HG03097 (cell line): Measurements from ENCODE around the gene MAP2K2.

Source experiments
- ATAC-seq: cut with Tn5 transposase; IDR thresholded peaks from one replicate; pipeline ENCODE4 v1.9.1; 2021; ENCODE audit not compliant: unreplicated experiment, low FRiP score

MAP2K2 gene

DNA sequence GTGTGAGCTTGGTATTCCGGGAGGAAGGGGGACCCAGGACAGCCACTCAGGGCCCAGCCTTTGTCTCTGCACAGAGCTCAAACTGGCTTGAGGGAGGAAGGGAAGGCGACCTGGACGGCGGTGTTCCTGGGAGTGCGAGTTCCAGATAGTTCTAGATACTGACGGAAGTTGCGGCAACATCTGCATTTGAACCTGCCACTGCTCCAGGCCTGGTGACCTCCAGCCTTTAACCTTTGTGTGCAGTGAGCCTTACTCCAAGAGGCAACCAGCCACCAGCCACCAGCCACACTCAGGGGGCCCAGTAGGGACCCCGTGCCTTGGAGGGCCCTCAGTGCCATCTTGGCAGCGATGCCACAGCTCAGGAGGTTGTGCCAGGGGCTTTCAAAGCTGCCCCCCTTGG lies 41.8 kb downstream of the MAP2K2 start:
- ATAC-seq: no peak

DNA sequence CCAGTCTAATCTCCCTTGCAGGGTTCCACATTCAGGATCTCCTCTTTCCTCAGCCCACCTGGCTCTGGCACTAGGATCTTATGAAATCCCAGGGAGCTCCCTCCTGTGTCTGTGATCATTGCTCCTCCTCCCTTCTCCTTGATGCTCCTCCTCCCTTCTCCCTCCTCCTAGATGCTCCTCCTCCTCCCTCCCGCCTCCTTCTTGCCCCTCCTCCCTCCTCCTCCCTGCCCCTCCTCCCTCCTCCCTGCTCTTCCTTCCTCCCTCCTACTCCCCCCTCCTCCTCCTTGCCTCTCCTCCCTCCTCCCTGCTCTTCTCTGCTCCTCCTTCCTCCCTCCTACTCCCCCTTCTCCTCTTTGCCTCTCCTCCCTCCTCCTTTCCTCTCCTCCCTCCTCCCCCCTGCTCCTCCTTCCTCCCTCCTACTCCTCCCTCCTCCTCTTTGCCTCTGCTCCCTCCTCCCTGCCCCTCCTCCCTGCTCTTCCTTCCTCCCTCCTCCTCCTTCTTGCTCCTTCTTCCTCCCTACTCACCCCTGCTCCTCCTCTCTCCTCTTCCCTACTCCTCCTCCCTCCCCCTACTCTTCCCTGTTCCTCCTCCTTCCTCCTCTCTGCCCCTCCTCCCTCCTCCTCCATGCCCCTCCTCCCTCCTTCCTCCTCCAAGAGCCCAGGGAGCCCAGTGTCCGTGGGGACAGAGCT lies 42.3 kb downstream of the MAP2K2 start:
- no peak for ATAC-seq

DNA sequence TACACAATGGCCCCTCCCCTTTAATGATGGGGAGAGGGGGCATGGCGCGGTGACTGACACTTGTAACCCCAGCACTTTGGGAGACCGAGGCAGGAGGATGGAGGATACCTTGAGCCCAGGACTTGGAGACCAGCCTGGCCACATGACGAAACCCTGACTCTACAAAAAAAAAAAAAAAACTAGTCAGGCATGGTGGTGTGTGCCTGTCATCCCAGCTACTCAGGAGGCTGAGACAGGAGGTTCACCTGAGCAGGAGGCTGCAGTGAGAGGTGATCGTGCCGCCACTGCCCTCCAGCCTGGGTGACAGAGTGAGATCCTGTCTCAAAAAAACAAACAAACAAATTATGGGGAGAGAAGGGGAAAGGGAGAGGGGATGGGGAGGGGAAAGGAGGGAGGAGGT lies 43.4 kb downstream of the MAP2K2 start:
- ATAC-seq: no peak

DNA sequence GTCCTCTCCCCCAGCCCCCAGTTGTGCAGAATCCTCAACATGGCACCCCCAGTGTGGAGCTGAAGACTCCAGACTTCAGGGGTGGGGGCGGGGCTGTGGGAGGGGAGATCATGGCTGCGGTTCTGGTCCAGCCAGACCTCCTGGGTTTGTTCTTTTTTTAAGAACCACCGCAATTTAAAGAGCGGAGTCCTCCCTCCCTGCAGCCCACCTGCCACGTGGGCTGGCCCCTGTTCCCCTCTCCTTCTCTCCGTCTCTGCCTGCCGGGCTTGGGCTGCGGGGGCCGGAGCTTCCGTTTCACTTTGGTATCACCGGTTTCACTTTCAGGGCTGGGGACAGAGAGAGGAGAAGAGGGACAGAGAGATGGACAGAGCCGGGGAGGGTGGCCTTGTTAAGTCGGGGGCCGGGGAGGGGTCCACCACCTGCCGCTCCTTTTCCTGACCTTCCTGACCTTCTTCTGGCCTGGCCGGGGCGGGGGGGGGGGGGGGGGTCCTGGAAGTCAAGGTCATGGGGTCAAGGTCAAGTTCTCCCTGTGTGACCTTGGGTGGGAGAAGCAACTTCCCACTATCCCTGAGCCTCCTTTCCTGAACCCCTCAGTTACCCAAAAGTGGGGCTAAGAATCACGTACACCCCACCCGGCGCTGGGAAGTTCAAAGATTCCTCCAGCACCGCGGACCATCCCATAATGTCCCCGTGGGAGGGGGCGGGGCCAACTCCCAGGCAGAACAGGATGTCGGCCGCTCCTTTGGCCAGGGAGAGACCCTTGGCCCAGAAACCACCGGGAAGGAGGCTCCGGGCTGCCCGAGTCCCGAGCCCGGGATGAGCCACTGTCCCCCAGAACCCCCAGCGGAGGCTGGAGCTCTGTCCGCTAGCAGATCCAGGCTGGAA lies 45.9 kb downstream of the MAP2K2 start:
- no peak for ATAC-seq

DNA sequence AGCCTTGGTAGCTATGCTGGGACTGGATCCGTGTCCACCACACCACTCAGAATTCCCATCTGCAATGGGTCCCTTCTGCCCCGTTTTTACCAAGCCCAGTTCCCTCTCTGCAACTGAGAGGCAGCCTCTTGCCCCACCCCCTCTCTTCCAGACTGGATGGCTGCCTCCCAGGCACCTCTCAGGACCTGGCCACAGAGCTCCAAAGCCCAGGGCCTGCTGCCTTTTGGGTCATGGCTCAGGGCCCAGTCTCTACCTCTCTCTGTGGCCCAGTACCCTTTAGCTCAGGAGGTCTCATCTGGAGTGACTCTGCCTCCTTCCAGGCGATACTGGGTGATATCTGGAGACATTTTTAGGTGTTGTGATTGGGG lies 46.9 kb downstream of the MAP2K2 start:
- no peak for ATAC-seq

DNA sequence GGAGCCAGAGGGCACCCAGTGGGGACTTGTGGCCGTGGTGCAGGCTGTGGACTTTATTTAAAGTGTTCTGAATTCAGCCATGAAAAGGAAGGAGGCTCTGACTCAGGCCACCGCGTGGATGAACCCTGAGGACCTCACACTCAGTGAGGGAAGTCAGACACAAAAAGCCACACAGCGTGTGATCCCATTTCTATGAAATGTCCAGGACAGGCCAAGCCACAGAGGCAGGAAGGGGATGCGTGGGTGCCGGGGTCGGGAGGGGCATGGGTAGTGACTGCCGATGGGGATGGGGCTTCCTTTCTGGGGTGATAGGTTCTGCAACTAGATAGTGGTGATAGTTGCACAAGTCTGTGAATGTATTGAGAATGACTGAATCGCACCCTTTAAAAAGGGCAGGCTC lies 48.5 kb downstream of the MAP2K2 start:
- ATAC-seq: no peak

DNA sequence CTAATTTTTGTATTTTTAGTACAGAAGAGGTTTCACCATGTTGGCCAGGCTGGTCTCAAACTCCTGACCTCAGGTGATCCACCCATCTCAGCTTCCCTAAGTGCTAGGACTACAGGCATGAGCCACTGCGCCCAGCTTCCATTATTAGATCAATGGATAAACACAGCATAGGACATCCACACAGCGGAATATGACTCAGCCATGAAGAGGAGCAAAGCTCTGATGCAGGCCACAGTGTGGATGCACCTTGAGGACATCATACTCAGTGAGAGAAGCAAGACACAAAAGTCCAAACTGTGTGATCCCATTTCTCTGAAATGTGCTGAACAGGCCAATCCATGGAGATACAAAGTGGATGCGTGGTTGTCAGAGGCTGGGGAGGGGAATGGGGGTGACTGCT lies 52.3 kb downstream of the MAP2K2 start:
- no peak for ATAC-seq

DNA sequence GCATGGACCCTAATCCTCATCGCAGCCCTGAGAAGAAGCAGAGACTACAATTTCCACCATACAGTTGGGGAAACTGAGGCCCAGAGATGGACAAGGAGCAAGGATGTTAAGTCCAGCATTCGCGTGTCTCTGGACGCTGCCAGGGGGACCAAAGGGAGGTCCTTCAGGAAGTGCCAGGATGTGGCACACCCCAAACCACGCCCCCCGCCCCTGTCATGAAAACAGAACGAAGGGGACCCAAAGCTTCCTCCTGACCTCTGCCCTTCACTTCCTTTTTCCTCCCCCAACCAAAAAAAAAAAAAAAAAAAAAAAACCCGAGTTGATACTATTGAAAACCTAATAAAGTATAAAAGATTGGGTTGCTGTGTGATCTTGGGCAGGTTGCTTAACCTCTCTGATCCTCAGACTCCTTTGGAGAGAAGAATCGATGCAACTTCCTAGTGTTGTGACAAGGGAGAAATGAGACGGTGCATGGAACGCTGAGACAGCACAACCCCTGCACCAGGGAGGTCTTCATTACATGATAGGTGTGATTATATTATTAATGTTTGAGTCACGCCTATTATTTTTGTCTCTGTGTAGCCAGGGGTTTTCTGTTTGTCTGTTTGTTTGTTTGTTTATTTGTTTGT lies 54.5 kb downstream of the MAP2K2 start:
- no peak for ATAC-seq

DNA sequence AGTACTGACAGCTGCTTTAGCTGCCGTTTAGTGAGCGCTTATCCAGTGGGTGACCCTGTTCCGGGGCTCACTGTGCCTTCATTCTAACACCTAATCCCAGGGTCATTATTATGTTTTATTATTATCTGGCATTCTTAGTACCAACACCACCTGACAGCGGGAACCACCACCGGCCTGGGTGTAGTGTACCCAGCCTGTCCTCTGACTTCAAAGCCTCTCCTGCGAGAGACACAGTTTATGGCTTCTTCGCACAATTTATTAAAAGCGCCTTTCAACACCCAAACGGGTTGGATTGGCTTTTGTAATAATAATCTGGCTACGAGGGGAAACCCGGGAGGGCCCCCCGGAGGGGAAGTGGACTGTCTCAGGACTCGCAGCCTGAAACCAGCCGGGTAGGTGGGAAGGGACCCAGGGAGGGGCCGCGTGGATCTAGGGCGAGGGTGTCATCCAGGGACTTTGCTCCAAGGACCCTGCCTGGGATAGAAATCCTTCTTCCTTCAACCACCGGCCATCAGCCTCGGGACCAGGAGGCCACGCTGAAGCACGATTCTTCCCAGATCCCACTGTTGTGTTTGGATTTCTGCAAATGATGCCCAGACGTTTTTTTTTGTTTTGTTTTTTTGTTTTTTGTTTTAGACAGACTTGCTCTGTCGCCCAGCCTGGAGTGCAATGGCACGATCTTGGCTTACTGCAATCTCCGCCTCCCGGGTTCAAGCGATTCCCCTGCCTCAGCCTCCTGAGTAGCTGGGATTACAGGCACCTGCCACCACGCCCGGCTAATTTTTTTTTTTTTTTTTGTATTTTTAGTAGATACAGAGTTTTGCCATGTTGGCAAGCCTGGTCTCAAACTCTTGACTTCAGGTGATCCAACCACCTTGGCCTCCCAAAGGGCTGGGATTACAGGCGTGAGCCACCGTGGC lies 55.6 kb downstream of the MAP2K2 start:
- ATAC-seq: no peak

DNA sequence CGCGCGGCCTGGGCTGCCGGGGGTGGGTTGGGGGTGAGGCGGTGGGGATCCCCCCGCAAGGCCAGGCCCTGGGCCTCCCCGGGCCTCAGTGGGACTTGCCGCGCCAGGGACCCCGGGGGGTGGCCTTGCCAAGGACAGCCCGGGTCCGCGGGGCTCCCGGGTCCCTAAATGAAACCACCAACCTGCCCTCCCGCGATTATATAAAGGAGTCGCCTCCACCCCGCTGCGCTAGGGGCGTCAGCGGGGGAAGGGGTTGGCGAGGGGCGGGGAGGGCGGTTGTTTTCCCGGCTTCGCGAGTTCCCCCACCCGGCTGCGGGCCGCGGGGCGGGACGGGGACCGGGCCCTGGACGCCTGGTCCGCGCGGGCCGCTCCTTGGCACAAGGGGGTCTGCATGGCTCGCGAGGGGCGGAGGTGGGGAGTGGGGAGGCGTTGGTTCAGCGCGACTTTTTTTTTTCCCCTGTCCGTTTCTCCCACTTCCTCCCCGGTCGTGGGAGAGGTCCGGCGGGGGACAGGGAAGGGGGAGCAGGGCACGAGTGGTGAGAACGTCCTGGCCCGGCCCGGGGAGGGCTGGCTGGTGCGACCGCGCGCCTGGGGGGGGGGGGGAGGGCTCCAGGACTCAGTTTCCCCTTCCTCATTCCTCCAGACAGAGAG lies 56.4 kb downstream of the MAP2K2 start:
- no peak for ATAC-seq

DNA sequence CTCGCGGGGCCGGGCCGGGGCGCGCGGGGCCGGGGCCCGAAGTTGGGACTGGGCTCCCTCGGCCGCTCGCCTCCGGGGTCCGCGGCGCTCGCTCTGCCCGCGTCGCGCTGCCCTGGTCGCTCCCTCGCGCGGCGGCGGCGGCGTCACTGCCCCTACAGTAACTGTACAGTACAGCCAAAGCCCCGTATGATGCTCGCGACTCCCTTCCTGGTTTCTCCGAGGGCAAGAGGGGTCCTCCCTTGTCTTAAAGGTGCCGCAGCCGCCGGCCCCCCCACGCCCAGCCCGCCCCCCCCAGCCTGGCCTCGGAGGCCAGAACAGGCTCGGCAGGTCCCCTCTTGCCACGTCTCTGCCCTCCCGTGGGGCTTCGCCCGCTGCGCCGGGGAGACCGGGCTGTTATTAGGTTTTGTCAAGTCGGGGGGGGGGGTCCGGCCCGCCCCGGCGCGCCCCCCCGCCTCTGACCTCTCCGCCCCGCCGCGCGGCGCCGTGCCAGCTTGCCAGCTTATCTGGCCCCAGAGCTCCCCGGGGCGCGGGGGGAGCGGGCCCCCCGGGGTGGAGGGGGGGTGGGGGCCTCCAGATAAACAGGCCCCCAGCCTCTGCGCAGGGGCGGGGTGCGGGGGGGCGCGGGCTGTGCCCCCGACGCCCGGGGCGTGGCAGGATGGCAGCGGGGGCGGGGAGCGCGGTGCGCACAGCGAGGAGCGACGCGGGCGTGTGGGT lies 57.1 kb downstream of the MAP2K2 start, which contains the start of gene ZBTB7A:
ZBTB7A (minus strand) TSS at position 218 of the 714 bp plus-strand sequence. CDS start 11,667 bp downstream, outside the sequence.
- ATAC-seq: no peak

DNA sequence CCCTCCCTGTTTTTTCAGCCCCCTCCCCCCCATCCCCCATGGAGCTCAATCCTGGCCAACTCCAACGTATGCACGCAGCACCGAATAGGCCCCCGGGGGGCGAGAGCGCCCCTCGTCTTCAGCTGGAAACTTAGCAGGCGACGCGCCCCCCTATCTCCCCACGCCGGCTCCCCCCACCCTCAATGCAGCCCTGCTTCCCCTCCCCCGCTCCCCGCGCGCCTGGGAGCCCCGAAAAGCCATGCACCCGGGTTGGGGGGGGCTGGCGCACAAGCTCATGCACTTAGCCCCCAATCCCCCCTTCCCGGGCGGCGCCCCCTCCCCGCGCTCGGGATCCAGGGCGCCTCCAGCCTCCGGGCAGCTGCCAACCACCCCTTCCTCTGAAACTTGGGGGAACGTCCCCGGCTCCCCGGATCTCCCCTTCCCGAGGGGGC lies 57.7 kb downstream of the MAP2K2 start:
- ATAC-seq: no peak

DNA sequence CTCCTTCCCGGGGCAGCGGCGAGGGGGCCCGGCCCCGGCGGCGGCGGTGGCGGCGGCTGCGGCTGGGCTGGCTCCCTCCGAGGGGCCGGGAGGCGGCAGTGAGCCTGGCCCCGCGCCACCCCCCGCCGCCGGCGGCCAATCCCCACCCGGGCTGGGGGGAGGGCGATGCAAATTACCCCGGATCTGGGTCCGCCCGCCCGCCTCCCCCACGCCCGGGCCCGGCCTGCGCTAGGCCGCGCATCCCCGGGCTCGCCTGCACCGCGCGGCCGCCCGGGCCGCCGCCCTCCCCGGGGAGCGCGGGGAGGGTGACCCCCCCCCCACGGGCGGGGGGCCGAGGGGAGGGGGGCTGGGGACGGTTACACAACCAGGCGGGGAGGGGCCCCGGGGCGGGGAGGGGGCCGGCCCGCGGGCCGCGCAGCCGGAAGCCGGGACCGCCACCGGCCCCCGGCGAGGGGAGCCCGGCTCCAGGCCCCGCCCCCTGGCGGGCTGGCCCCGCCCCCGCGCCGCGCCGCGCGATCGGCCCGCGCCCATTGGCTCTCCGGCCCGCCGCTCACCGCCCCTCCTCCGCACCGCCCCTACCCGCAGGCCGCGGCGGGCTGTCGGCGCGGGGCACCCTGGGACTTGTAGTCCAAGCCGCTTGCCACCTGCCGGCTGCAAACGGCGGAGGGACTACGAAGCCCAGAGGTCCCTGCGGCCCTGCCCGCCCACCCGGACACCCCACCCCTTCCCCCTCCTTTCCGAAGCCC lies 58.3 kb downstream of the MAP2K2 start:
- peak; percentile 81 for ATAC-seq

DNA sequence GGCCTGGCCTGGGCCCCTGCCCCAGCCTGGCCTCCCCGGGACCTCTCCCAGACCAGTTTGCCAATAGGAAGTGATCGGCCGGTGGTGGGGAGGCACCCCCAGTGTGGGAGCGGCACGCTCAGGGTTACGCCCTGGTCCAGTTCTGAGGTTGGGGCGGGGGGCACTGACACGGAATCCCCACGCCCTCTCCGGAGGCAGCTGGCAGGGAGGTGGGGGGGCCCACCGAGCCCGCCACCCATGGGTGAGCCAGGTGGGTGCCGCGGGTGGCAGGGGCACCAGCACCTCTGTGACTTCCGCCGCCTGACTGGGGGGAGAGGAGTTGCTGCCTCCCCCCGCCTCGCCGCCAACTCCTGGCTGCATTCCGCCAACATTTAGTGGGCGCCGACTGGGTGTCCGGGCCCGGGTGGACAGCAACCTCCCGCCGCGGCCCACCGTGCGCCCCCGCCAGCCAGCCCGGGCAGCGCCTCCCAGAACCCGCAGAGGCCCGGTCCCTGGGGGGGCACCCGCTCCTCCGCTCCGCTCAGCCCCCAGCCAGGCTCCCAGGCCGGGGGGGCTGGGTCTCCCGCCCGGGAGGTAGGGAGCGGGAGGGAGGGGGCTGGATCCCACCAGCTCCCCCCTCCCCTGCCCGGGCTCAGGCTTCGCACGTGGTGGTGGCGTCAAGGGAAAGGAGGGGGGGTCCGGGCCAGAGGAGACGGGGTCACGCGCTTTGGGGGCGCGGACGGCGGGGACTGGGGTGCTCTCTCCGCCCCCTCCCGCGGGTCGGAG lies 59.2 kb downstream of the MAP2K2 start:
- peak; percentile 5 for ATAC-seq

DNA sequence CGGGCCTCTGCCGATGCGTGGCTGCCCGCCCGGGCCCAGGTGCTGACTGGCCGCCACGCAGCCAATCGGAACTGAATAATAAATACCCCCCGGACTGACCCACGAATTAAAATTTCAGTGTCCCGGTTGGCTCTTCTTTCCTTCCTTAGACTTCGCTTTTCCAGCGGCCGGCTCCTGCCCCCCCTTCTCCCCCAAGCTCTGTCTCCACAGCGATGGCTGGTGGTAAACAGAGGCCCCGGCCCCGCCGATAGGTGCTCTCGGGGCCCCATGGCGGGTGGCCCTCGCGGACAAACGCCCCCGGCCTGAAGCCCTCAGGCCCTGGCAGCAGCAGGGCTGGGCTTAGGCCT lies 59.8 kb downstream of the MAP2K2 start:
- ATAC-seq: no peak

DNA sequence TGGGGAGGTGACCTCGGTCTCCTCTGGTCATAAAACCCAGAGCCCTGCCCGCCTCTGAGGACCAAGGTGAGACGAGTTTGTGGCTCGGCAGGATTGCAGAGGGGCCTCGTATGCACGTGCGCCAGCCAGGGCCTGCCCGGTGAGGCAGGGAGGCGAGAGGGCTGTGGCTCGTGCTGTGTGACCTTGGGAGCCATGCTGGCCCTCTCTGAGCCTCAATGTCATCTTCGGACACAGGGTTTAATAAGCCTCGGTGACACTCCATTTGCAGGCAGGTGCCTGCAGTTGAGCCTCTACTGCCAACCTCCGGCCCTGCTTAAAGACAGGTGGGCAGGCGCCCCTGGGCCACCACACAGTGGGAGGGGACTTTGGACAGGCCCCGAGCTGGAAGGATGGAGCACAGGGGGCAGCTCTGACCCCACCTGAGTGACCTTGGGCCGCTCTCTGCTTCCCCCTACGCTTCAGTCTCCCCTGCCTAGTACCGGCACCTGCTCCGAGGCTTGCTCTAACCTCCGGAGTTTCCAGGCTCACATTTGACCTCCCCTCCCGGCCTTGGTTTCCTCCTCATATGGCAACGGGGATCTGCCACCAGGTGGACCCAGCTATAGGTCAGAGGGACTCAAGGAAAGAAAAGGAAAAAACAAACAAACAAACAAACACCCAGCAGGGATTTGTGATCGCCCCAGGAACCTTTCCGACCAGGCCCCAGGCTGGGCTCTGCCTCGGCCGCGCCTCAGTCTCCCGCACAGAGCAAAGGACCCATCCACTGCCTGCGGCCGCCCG lies 60.4 kb downstream of the MAP2K2 start:
- ATAC-seq: no peak
